Endothelial cell of umbilical vein (primary cell): ENCODE measurements around the gene TRAPPC12. TPM values are rescaled to one million over a fixed set of nuclear protein-coding genes. Genes with fewer than 3 reads are reported as not detected.

Experiments used
- BruUV-seq: library from RNA; stranded (reverse); fragments of 400-500 nt; replicated peaks from 2 replicates; lab custom pipeline; 2021; lab: Mats Ljungman, UMichigan
- CTCF ChIA-PET: fragments of 300-600, 350-600 bp; sonication (Branson Sonifier 250); formaldehyde crosslinking; loops from one replicate; lab custom pipeline; 2021; ENCODE audit warnings: antibody characterized with exemption, inconsistent platforms; lab: Charles Lee
- POLR2A ChIA-PET: fragments of 300-600, 350-600 bp; sonication (Branson Sonifier 250); formaldehyde crosslinking; loops from one replicate; lab custom pipeline; 2021; ENCODE audit warnings: antibody characterized with exemption, inconsistent platforms; lab: Charles Lee
- DNase-seq: peaks from one replicate; pipeline ENCODE4 v3.0.0-alpha.2; 2011; ENCODE audit warnings: low read depth, low spot score
- FAIRE-seq: peaks from 2 replicates; lab custom pipeline; 2011; peaks lifted over from hg19 to GRCh38; lab: Jason Lieb, UNC
- H2AFZ ChIP-seq: 2 replicates; pipeline ENCODE4 v1.6.0; 2012; ENCODE audit warnings: low read depth, low read length, control low read depth, inconsistent platforms
- H3K27ac ChIP-seq: 2 replicates; pipeline ENCODE4 v1.5.1; 2011; ENCODE audit warnings: low read depth, mild to moderate bottlenecking, control low read depth, low read length, moderate library complexity; ENCODE audit not compliant: insufficient read depth
- H3K27me3 ChIP-seq, 2 experiments: 2 replicates each; pipeline versions ENCODE4 v1.6.0 to v1.6.1; 2011; ENCODE audit warnings: low read length in 2 of 2, mixed read lengths in 1 of 2; ENCODE audit not compliant: control insufficient read depth in 2 of 2, insufficient read depth in 2 of 2
- H3K36me3 ChIP-seq, 2 experiments: 2 replicates in 1 of 2; 3 replicates in 1 of 2; pipeline ENCODE4 v1.5.1; 2011; ENCODE audit warnings: low read length in 2 of 2, mild to moderate bottlenecking in 1 of 2, moderate library complexity in 1 of 2; ENCODE audit not compliant: control insufficient read depth in 2 of 2, insufficient read depth in 2 of 2; ENCODE audit errors: extremely low read depth in 1 of 2
- H3K4me1 ChIP-seq: 3 replicates; pipeline ENCODE4 v1.5.1; 2011; ENCODE audit warnings: mild to moderate bottlenecking, low read length; ENCODE audit not compliant: control insufficient read depth, insufficient read depth; ENCODE audit errors: extremely low read depth
- H3K4me2 ChIP-seq: 2 replicates; pipeline ENCODE4 v1.6.1; 2011; ENCODE audit warnings: low read length, control low read depth, mixed read lengths; ENCODE audit not compliant: insufficient read depth
- H3K4me3 ChIP-seq, 3 experiments: fragments of 200-600 bp in 1 of 3; sonication (generic), shearing (Covaris generic) in 1 of 3; replicated peaks in 1 of 3; 2 replicates each; pipeline ENCODE4 v1.5.1; 2011 to 2016; ENCODE audit warnings: control low read depth in 3 of 3, low read length in 3 of 3, mild to moderate bottlenecking in 2 of 3, inconsistent platforms in 1 of 3, low read depth in 1 of 3, moderate library complexity in 1 of 3; ENCODE audit not compliant: insufficient read depth in 1 of 3
- H3K79me2 ChIP-seq: 2 replicates; pipeline ENCODE4 v1.6.0; 2012; ENCODE audit warnings: low read length, inconsistent platforms; ENCODE audit not compliant: control insufficient read depth, insufficient read depth
- H3K9ac ChIP-seq: replicated peaks from 2 replicates; pipeline ENCODE3; 2011; ENCODE audit warnings: low read length, control low read depth; ENCODE audit not compliant: insufficient read depth; ENCODE audit errors: extremely low read depth
- H3K9me1 ChIP-seq: replicated peaks from 3 replicates; pipeline ENCODE4 v1.6.0; 2011; ENCODE audit warnings: mild to moderate bottlenecking, low read length; ENCODE audit not compliant: control insufficient read depth, insufficient read depth; ENCODE audit errors: extremely low read depth
- H3K9me3 ChIP-seq: replicated peaks from 2 replicates; pipeline ENCODE4 v1.5.1; 2012; ENCODE audit warnings: low read length, inconsistent platforms; ENCODE audit not compliant: control insufficient read depth, insufficient read depth
- H4K20me1 ChIP-seq: replicated peaks from 2 replicates; pipeline ENCODE3; 2011; ENCODE audit warnings: mild to moderate bottlenecking, low read length; ENCODE audit not compliant: control insufficient read depth, insufficient read depth; ENCODE audit errors: extremely low read depth
- CTCF ChIP-seq, 2 donors: IDR thresholded peaks; 1 replicate in 1 of 2; 2 replicates in 1 of 2; pipeline ENCODE4 v1.5.1; 2011; ENCODE audit warnings: low read length in 2 of 2, mild to moderate bottlenecking in 2 of 2, moderate library complexity in 2 of 2, control low read depth in 1 of 2, inconsistent platforms in 1 of 2, low read depth in 1 of 2; ENCODE audit not compliant: insufficient read depth in 1 of 2; ENCODE audit errors: extremely low read depth in 1 of 2
- EZH2 ChIP-seq: IDR thresholded peaks from 2 replicates; pipeline ENCODE4 v1.6.1; 2012; ENCODE audit warnings: borderline replicate concordance, low read depth, mild to moderate bottlenecking, moderate library complexity, low read length, inconsistent platforms; ENCODE audit not compliant: severe bottlenecking
- FOS ChIP-seq: IDR thresholded peaks from 2 replicates; pipeline ENCODE4 v1.6.1; 2011; ENCODE audit warnings: mild to moderate bottlenecking, low read length, moderate library complexity, borderline replicate concordance; ENCODE audit not compliant: insufficient read depth
- GATA2 ChIP-seq: IDR thresholded peaks from 2 replicates; pipeline ENCODE4 v1.7.0; 2011; ENCODE audit warnings: low read depth, mild to moderate bottlenecking, moderate library complexity, mixed read lengths, low read length; ENCODE audit not compliant: insufficient read length, insufficient read depth
- JUN ChIP-seq: IDR thresholded peaks from 2 replicates; pipeline ENCODE4 v1.6.1; 2011; ENCODE audit warnings: borderline replicate concordance, low read depth; ENCODE audit not compliant: insufficient read length, insufficient read depth
- MAX ChIP-seq: IDR thresholded peaks from 2 replicates; pipeline ENCODE4 v1.6.1; 2011; ENCODE audit not compliant: insufficient read depth, insufficient read length
- MYC ChIP-seq: IDR thresholded peaks from one replicate; pipeline ENCODE4 v1.6.1; 2011; ENCODE audit warnings: mild to moderate bottlenecking, low read depth, low read length
- POLR2A ChIP-seq: IDR thresholded peaks from 2 replicates; pipeline ENCODE4 v1.6.1; 2012; ENCODE audit warnings: low read depth, mild to moderate bottlenecking, control low read depth, low read length
- POLR2AphosphoS5 ChIP-seq: IDR thresholded peaks from 2 replicates; pipeline ENCODE4 v1.6.1; 2012; ENCODE audit warnings: low read depth, mild to moderate bottlenecking, control low read depth, low read length, moderate library complexity; ENCODE audit not compliant: insufficient read depth
- dilution Hi-C: fragments of 300-500 bp; cut with MboI; formaldehyde crosslinking; loops from one replicate; pipeline ENCODE4 v1.15.0; 2019; ENCODE audit warnings: low sequenced_read_pairs; ENCODE audit not compliant: extremely low pct_ligation_motif_present
- intact Hi-C: fragments of 100-400 bp; cut with micrococcal nuclease; formaldehyde crosslinking; loops from one replicate; pipeline ENCODE4 v1.10.0; 2022
- polyA plus RNA-seq, 4 experiments: library from polyadenylated mRNA; depleted of rRNA in 3 of 4; stranded (reverse) in 3 of 4; unstranded in 1 of 4; fragments of >200 nt; gene quantifications; 2 replicates each; pipeline versions ENCODE4 v1.2.1 to v1.2.3, GENCODE V29; 2011 to 2012; ENCODE audit warnings: missing spikeins in 1 of 4
- total RNA-seq: library from RNA; stranded (reverse); gene quantifications from 2 replicates; pipeline ENCODE4 v1.2.3, GENCODE V29; 2021

Gene TRAPPC12
- total and polyA plus RNA-seq, 2 donors (not counting 3 experiments of a cell fraction or from before 2014, with no cell fraction given) = 47.5 to 81.5 TPM

DNA sequence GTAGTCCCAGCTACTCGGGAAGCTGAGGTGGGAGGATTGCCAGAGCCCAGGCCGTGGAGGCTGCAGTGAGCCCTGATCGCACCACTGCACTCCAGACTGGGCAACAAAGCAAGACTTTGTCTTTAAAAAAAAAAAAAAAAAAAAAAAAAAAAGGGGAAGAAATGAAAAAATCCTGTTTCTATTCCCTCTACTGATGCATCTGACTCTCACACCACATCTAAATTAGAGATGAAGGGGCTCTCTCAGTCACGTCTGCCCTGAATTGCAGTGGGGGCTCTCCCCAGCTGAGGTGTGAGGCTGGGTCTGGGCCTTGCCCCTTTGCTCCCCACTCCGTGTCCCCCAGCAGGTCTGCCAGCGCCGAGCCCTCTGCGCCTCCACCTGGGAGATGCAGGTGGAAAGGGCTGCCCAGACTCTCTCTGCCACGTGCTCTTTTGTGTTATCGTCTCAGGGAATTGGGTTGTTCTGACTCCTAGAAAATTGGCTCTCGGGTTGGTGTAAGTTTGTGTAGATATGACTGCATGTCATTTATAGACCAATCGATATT is 30.2 kb downstream of the TRAPPC12 start:
- BruUV-seq = no TSS peak
- no peaks in the 10 kb centered on the region for H3K27me3 ChIP-seq
- no peak overlapping the region for H2AFZ ChIP-seq
- H3K9ac ChIP-seq = no peak overlapping the region
- peaks cover 2% of the 10 kb centered on the region for H3K79me2 ChIP-seq
- CTCF ChIA-PET = no interaction called here
- H3K4me1 ChIP-seq = no peaks in the 10 kb centered on the region
- intact Hi-C loops (no loop called here), dilution Hi-C loops (no loop called here)
- no peaks in the 10 kb centered on the region for H3K9me1 ChIP-seq
- FAIRE-seq (no peak), DNase-seq (no peak)
- POLR2A ChIA-PET = no interaction called here
- TF ChIP-seq JUN = no peak
- no peak for TF ChIP-seq FOS
- no peak for TF ChIP-seq GATA2
- no peak for TF ChIP-seq CTCF (IDR thresholded peaks at IDR 0.05; ENCODE audit: extremely low read depth in 1 of 2, insufficient read depth in 1 of 2, low read depth in 1 of 2, low read length in 2 of 2)
- TF ChIP-seq MAX = no peak
- no peak for TF ChIP-seq MYC
- TF ChIP-seq POLR2A = no peak
- TF ChIP-seq POLR2AphosphoS5 = no peak
- TF ChIP-seq EZH2 = no peak
- no peaks in the 10 kb centered on the region for H3K9me3 ChIP-seq
- no peak overlapping the region for H3K4me3 ChIP-seq
- no peak overlapping the region for H3K27ac ChIP-seq
- peaks cover 0 to 6% of the 10 kb centered on the region in 2 experiments for H3K36me3 ChIP-seq
- no peak overlapping the region for H3K4me2 ChIP-seq
- H4K20me1 ChIP-seq = no peaks in the 10 kb centered on the region
